GM19238 (cell line): Measurements from ENCODE around the gene SLC25A12.

ENCODE experiments used
- DNase-seq: peaks from one replicate; pipeline ENCODE4 v3.0.0; 2011; ENCODE audit warnings: low spot score; ENCODE audit not compliant: insufficient read length

Gene SLC25A12

GRCh38 chr2:171735991-171736710, 157.9 kb downstream of the SLC25A12 start:
- DNase-seq: no peak
